Ovary (tissue), 3 donors: ENCODE results near the gene DCAF11.

Source experiments
- CTCF ChIP-seq, 3 donors: fragments of 450-650 bp in 2 of 3; fragments of 200-600 bp in 1 of 3; IDR thresholded peaks; one replicate each; pipeline versions ENCODE4 v1.5.1 to v1.8.0; 2016 to 2022; ENCODE audit warnings: antibody characterized with exemption in 3 of 3, mild to moderate bottlenecking in 1 of 3
- EP300 ChIP-seq: sonication (generic); formaldehyde crosslinking; IDR thresholded peaks from one replicate; pipeline ENCODE4 v1.6.1; 2017; ENCODE audit warnings: antibody characterized with exemption
- POLR2A ChIP-seq: fragments of 450-650 bp; IDR thresholded peaks from one replicate; pipeline ENCODE4 v1.6.1; 2017; ENCODE audit warnings: antibody characterized with exemption, mild to moderate bottlenecking, moderate library complexity
- donor health status: DM: no; HTN: no; CAD: no.

GRCh38 chr14:24116128-24116814, 1.7 kb downstream of the DCAF11 start:
- no peak for TF ChIP-seq CTCF (IDR thresholded peaks at IDR 0.05)
- no peak for TF ChIP-seq POLR2A
- TF ChIP-seq EP300, result no peak
